K562 (cell line): ENCODE results near the gene ARHGEF33. TPM values are rescaled to one million over a fixed set of nuclear protein-coding genes. Genes with fewer than 3 reads are reported as not detected.

Experiments used
- ATAC-seq: fragments of 200-7000 bp; cut with Tn5 transposase; 3 replicates; pipeline ENCODE4 v1.9.1; 2020; ENCODE audit warnings: moderate library complexity
- BruUV-seq: library from RNA; stranded (reverse); fragments of 400-500 nt; replicated peaks from 2 replicates; lab custom pipeline; 2021; lab: Mats Ljungman, UMichigan
- CTCF ChIA-PET: fragments of 300-600 bp; formaldehyde crosslinking; extraction: SDS; loops from one replicate; lab custom pipeline; 2021; ENCODE audit warnings: low intra/inter-chr PET ratio; lab: Yijun Ruan, JAX
- POLR2A ChIA-PET: fragments of 300-600, 350-650 bp; sonication (Branson Sonifier 250); formaldehyde crosslinking; extraction: SDS; loops from one replicate; lab custom pipeline; 2021; ENCODE audit warnings: antibody characterized with exemption, inconsistent platforms; lab: Yijun Ruan, JAX
- DNase-seq, 4 experiments: peaks; one replicate each; pipeline versions ENCODE4 v3.0.0 to v3.0.0-alpha.2; 2011 to 2018; ENCODE audit warnings: low spot score in 3 of 4, mixed read lengths in 3 of 4; ENCODE audit errors: extremely low read depth in 1 of 4
- FAIRE-seq: peaks from 2 replicates; lab custom pipeline; 2011; peaks lifted over from hg19 to GRCh38; lab: Jason Lieb, UNC
- H2AFZ ChIP-seq: 2 replicates; pipeline ENCODE4 v1.6.0; 2011; ENCODE audit warnings: low read depth, low read length, control low read depth, inconsistent platforms
- H3K27ac ChIP-seq: fragments of 200-600 bp; 3 replicates; pipeline ENCODE4 v1.8.0; 2011; ENCODE audit warnings: low read depth, mild to moderate bottlenecking, control low read depth, inconsistent platforms, low read length, moderate library complexity, mixed read lengths; ENCODE audit errors: extremely low read depth
- H3K27me3 ChIP-seq, 2 experiments: fragments of 300-600 bp in 1 of 2; 2 replicates in 1 of 2; 3 replicates in 1 of 2; pipeline versions ENCODE4 v1.6.0 to v1.8.0; 2011; ENCODE audit warnings: inconsistent platforms in 2 of 2, low read length in 2 of 2, mild to moderate bottlenecking in 1 of 2, mixed read lengths in 1 of 2, moderate library complexity in 1 of 2; ENCODE audit not compliant: control insufficient read depth in 2 of 2, insufficient read depth in 2 of 2
- H3K36me3 ChIP-seq: fragments of 300-600 bp; 3 replicates; pipeline ENCODE4 v1.8.0; 2011; ENCODE audit warnings: mild to moderate bottlenecking, low read length, inconsistent platforms; ENCODE audit not compliant: control insufficient read depth, insufficient read depth
- H3K4me1 ChIP-seq, 2 experiments: fragments of 200-600 bp in 1 of 2; replicated peaks in 1 of 2; 2 replicates in 1 of 2; 3 replicates in 1 of 2; pipeline versions ENCODE4 v1.5.1 to v1.8.0; 2011; ENCODE audit warnings: inconsistent platforms in 2 of 2, low read length in 2 of 2, mild to moderate bottlenecking in 1 of 2, mixed read lengths in 1 of 2, moderate library complexity in 1 of 2; ENCODE audit not compliant: control insufficient read depth in 2 of 2, insufficient read depth in 2 of 2
- H3K4me2 ChIP-seq: 2 replicates; pipeline ENCODE4 v1.6.1; 2011; ENCODE audit warnings: low read length, control low read depth, inconsistent platforms, mixed read lengths; ENCODE audit not compliant: insufficient read depth
- H3K4me3 ChIP-seq: fragments of 200-600 bp; sonication (generic), shearing (Covaris generic); 2 replicates; pipeline ENCODE4 v1.5.1; 2016; ENCODE audit warnings: control low read depth, inconsistent platforms
- H3K79me2 ChIP-seq: fragments of 200-600 bp; 3 replicates; pipeline ENCODE4 v1.8.0; 2011; ENCODE audit warnings: low read length, inconsistent platforms; ENCODE audit not compliant: control insufficient read depth, insufficient read depth
- H3K9ac ChIP-seq, 2 experiments: 2 replicates each; pipeline versions ENCODE4 v1.6.0 to v1.6.1; 2011; ENCODE audit warnings: low read depth in 2 of 2, low read length in 2 of 2, control low read depth in 1 of 2, inconsistent platforms in 1 of 2, mild to moderate bottlenecking in 1 of 2, mixed read lengths in 1 of 2; ENCODE audit not compliant: insufficient read depth in 1 of 2
- H3K9me1 ChIP-seq: one replicate; pipeline ENCODE4 v1.6.0; 2011; ENCODE audit warnings: inconsistent platforms, mild to moderate bottlenecking, low read length, moderate library complexity; ENCODE audit not compliant: control insufficient read depth, insufficient read depth
- H3K9me3 ChIP-seq: replicated peaks from 2 replicates; pipeline ENCODE4 v1.5.1; 2011; ENCODE audit warnings: low read depth, low read length, inconsistent platforms; ENCODE audit not compliant: control insufficient read depth, insufficient read depth
- H4K20me1 ChIP-seq: replicated peaks from 2 replicates; pipeline ENCODE4 v1.6.1; 2011; ENCODE audit warnings: low read length, inconsistent platforms, mixed read lengths; ENCODE audit not compliant: control insufficient read depth, insufficient read depth
- DMBX1 ChIP-seq: fragments of 250-450 bp; sonication (Bioruptor Pico); IDR thresholded peaks from 2 replicates; pipeline ENCODE4 v1.8.0; 2022; ENCODE audit warnings: inconsistent platforms, mild to moderate bottlenecking, moderate library complexity, borderline replicate concordance
- ELF2 ChIP-seq: fragments of 250-450 bp; sonication (Bioruptor Pico); IDR thresholded peaks from 2 replicates; pipeline ENCODE4 v1.5.0; 2021; ENCODE audit warnings: mild to moderate bottlenecking
- EZH2 ChIP-seq: IDR thresholded peaks from 2 replicates; pipeline ENCODE4 v1.6.1; 2012; ENCODE audit warnings: low read depth, mild to moderate bottlenecking, inconsistent platforms, low read length, borderline replicate concordance
- FOXA1 ChIP-seq: fragments of 450-650 bp; IDR thresholded peaks from 2 replicates; pipeline ENCODE4 v1.6.1; 2016; ENCODE audit warnings: mild to moderate bottlenecking, borderline replicate concordance
- MAZ ChIP-seq, 2 experiments: fragments of 450-650 bp in 1 of 2; sonication (generic) in 1 of 2; formaldehyde crosslinking; IDR thresholded peaks in 1 of 2; conservative IDR thresholded peaks in 1 of 2; 2 replicates each; pipeline versions ENCODE4 v1.4.0 to v1.5.0; 2020; ENCODE audit warnings: mild to moderate bottlenecking in 1 of 2, missing genetic modification reagents in 1 of 2
- PKNOX1 ChIP-seq: fragments of 450-650 bp; IDR thresholded peaks from 2 replicates; pipeline ENCODE4 v1.6.1; 2016
- XRCC4 ChIP-seq: IDR thresholded peaks from one replicate; pipeline ENCODE4 v1.6.1; 2011; ENCODE audit not compliant: insufficient read depth, insufficient read length; ENCODE audit errors: extremely low read depth
- ZNF134 ChIP-seq: fragments of 250-450 bp; sonication (Bioruptor Pico); conservative IDR thresholded peaks from 2 replicates; pipeline ENCODE4 v1.4.0; 2020
- ZNF551 ChIP-seq: fragments of 250-450 bp; sonication (Bioruptor Pico); IDR thresholded peaks from 2 replicates; pipeline ENCODE4 v1.5.0; 2021; ENCODE audit warnings: mild to moderate bottlenecking, moderate library complexity
- WGBS: fragments of 100-300 bp; shearing (Covaris generic); methylation state at CpG from one replicate; pipeline ENCODE4 v1.1.6; 2016; ENCODE audit warnings: low coverage, mixed read lengths; ENCODE audit not compliant: insufficient coverage; ENCODE audit errors: missing lambda C conversion rate; 5-methylcytosine and 5-hydroxymethylcytosine counted together
- in situ Hi-C: fragments of 300-500 bp; cut with MboI; formaldehyde crosslinking; loops from 4 replicates; pipeline ENCODE4 v1.15.0; 2018; ENCODE audit warnings: inconsistent platforms, mixed read lengths
- intact Hi-C: fragments of 100-400 bp; cut with micrococcal nuclease; formaldehyde crosslinking; loops from 2 replicates; pipeline ENCODE4 v1.14.2; 2022
- polyA plus RNA-seq, 8 experiments: library from polyadenylated mRNA; depleted of rRNA in 4 of 8; stranded (reverse) in 5 of 8; unstranded in 3 of 8; fragments of >200 nt; fragmentation: Nextera tagmentation in 2 of 8; fragmentation: Illumina TruSeq in 1 of 8; extraction: Ambion mirVana in 2 of 8; extraction: Trizol in 1 of 8; gene quantifications; 2 replicates each; pipeline versions ENCODE4 v1.2.1 to v1.2.3, GENCODE V29; 2011 to 2014; ENCODE audit warnings: inconsistent platforms in 1 of 8, missing spikeins in 1 of 8
- total RNA-seq, 7 experiments: library from RNA; depleted of rRNA in 6 of 7; stranded (reverse); fragments of >200 nt in 6 of 7; fragmentation: Illumina TruSeq in 2 of 7; extraction: Trizol in 2 of 7; gene quantifications; 2 replicates each; pipeline versions ENCODE4 v1.2.1 to v1.2.3, GENCODE V29; 2011 to 2021; ENCODE audit warnings: low replicate concordance in 1 of 7
- TF ChIP-seq, protein P1 (sequence below): fragments of 200-800 bp; sonication (Bioruptor generic); IDR thresholded peaks from 2 replicates; pipeline ENCODE4 v1.6.1; 2017; ENCODE audit warnings: missing genetic modification characterization, missing compliant biosample characterization

The ARHGEF33 gene
- total and polyA plus RNA-seq, 9 of the 15 experiments (the other 6 are each of a cell fraction or from before 2014, with no cell fraction given), result 0.01 to 0.08 (median 0.03) TPM; not detected in 5

GRCh38 chr2:39000552-39000951, 110.9 kb downstream of the ARHGEF33 start:
- Histone ChIP-seq H3K9ac (no peak overlapping the region), H3K4me1 (no peaks in the 10 kb centered on the region), H3K27ac (no peak overlapping the region), H2AFZ (no peak overlapping the region), H3K27me3 (no peaks in the 10 kb centered on the region), H4K20me1 (no peaks in the 10 kb centered on the region), H3K79me2 (no peaks in the 10 kb centered on the region), H3K4me3 (no peak overlapping the region), H3K36me3 (peaks cover 73% of the 10 kb centered on the region), H3K9me3 (no peaks in the 10 kb centered on the region), H3K9me1 (no peaks in the 10 kb centered on the region), H3K4me2 (no peak overlapping the region)
- DNase-seq, result no peak
- in situ Hi-C loops, result no loop called here
- CTCF ChIA-PET, result no interaction called here
- no peak for ATAC-seq
- no peak for TF ChIP-seq ELF2 (CRISPR knock-in tag)
- no peak for TF ChIP-seq ZNF551 (CRISPR knock-in tag)
- TF ChIP-seq ZNF134 (CRISPR knock-in tag), result no peak
- TF ChIP-seq, protein P1, sequence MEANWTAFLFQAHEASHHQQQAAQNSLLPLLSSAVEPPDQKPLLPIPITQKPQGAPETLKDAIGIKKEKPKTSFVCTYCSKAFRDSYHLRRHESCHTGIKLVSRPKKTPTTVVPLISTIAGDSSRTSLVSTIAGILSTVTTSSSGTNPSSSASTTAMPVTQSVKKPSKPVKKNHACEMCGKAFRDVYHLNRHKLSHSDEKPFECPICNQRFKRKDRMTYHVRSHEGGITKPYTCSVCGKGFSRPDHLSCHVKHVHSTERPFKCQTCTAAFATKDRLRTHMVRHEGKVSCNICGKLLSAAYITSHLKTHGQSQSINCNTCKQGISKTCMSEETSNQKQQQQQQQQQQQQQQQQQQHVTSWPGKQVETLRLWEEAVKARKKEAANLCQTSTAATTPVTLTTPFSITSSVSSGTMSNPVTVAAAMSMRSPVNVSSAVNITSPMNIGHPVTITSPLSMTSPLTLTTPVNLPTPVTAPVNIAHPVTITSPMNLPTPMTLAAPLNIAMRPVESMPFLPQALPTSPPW (CRISPR knock-in tag), result no peak
- TF ChIP-seq MAZ (CRISPR knock-in tag; conservative IDR thresholded peaks at IDR 0.05 in 1 of 2, IDR thresholded peaks at IDR 0.05 in 1 of 2), result no peak
- no peak for TF ChIP-seq PKNOX1
- no peak for TF ChIP-seq XRCC4
- no peak for TF ChIP-seq DMBX1 (CRISPR knock-in tag)
- no peak for TF ChIP-seq FOXA1
- no peak for TF ChIP-seq EZH2
- POLR2A ChIA-PET, result interaction anchor here (0.6 to 0.9 kb wide), 2 partner anchors 20 to 101 kb away, joined by 3 read pairs; no protein-coding TSS in a partner anchor
- no peak for FAIRE-seq
- intact Hi-C loops, result no loop called here
- WGBS, result 75% methylated on average over 2 of the region's 2 CpGs
- no TSS peak for BruUV-seq
